KOPT-K1 (cell line): Measurements from ENCODE around the gene PPARD.

ENCODE experiments used
- H3K27ac ChIP-seq: fragments of 200-600 bp; sonication (generic); 2 replicates; pipeline ENCODE4 v1.5.1; 2016; ENCODE audit warnings: antibody characterized with exemption, mild to moderate bottlenecking, low read depth, low read length; ENCODE audit not compliant: poor library complexity, severe bottlenecking
- H3K36me3 ChIP-seq: fragments of 200-600 bp; sonication (generic); 2 replicates; pipeline ENCODE4 v1.5.1; 2017; ENCODE audit warnings: antibody characterized with exemption, mild to moderate bottlenecking, low read length, moderate library complexity; ENCODE audit not compliant: insufficient read depth
- H3K9me3 ChIP-seq: fragments of 200-600 bp; sonication (generic); 2 replicates; pipeline ENCODE4 v1.5.1; 2017; ENCODE audit warnings: antibody characterized with exemption, low read length, mild to moderate bottlenecking; ENCODE audit not compliant: insufficient read depth, poor library complexity, severe bottlenecking

Gene PPARD

GRCh38 chr6:35398526-35398925, 56.2 kb downstream of the PPARD start:
- Histone ChIP-seq H3K9me3 (no peaks in the 10 kb centered on the region), H3K27ac (no peak overlapping the region), H3K36me3 (no peaks in the 10 kb centered on the region)

- H3K27ac ChIP-seq: no peak overlapping the region
- no peaks in the 10 kb centered on the region for H3K9me3 ChIP-seq
- H3K36me3 ChIP-seq: no peaks in the 10 kb centered on the region
Observed at GRCh38 chr6:35400111-35400510, 57.8 kb downstream of the PPARD start.

GRCh38 chr6:35400901-35401311, 58.5 kb downstream of the PPARD start:
- H3K9me3 ChIP-seq: no peaks in the 10 kb centered on the region
- H3K36me3 ChIP-seq: no peaks in the 10 kb centered on the region
- no peak overlapping the region for H3K27ac ChIP-seq

- Histone ChIP-seq H3K27ac (no peak overlapping the region), H3K36me3 (no peaks in the 10 kb centered on the region), H3K9me3 (no peaks in the 10 kb centered on the region)
Observed at GRCh38 chr6:35401514-35401913, 59.2 kb downstream of the PPARD start.

- H3K27ac ChIP-seq: no peak overlapping the region
- no peaks in the 10 kb centered on the region for H3K9me3 ChIP-seq
Observed at GRCh38 chr6:35402136-35402855, 59.9 kb downstream of the PPARD start.

GRCh38 chr6:35402856-35403191, 60.5 kb downstream of the PPARD start:
- no peaks in the 10 kb centered on the region for H3K36me3 ChIP-seq
- H3K9me3 ChIP-seq: no peaks in the 10 kb centered on the region
- H3K27ac ChIP-seq: no peak overlapping the region

More at GRCh38 chr6:35402136-35402855, 59.9 kb downstream of the PPARD start:
- H3K36me3 ChIP-seq: no peaks in the 10 kb centered on the region

GRCh38 chr6:35403544-35404442, 61.4 kb downstream of the PPARD start:
- H3K27ac ChIP-seq: no peak overlapping the region
- no peaks in the 10 kb centered on the region for H3K36me3 ChIP-seq
- H3K9me3 ChIP-seq: no peaks in the 10 kb centered on the region

- no peaks in the 10 kb centered on the region for H3K9me3 ChIP-seq
- no peaks in the 10 kb centered on the region for H3K36me3 ChIP-seq
- no peak overlapping the region for H3K27ac ChIP-seq
Observed at GRCh38 chr6:35406711-35407485, 64.5 kb downstream of the PPARD start.

- H3K36me3 ChIP-seq: peaks cover 10% of the 10 kb centered on the region; the same call in 1 of the 2 replicates
- H3K27ac ChIP-seq: no peak overlapping the region
- no peaks in the 10 kb centered on the region for H3K9me3 ChIP-seq
Observed at GRCh38 chr6:35409245-35409644, 66.9 kb downstream of the PPARD start.

- no peak overlapping the region for H3K27ac ChIP-seq
- no peaks in the 10 kb centered on the region for H3K9me3 ChIP-seq
- peaks cover 10% of the 10 kb centered on the region; the same call in 1 of the 2 replicates for H3K36me3 ChIP-seq
Observed at GRCh38 chr6:35410131-35410530, 67.8 kb downstream of the PPARD start.

GRCh38 chr6:35411066-35411465, 68.7 kb downstream of the PPARD start:
- Histone ChIP-seq H3K36me3 (peaks cover 10% of the 10 kb centered on the region; the same call in 1 of the 2 replicates), H3K27ac (peak overlapping the region; percentile 9)

GRCh38 chr6:35412102-35412501, 69.7 kb downstream of the PPARD start:
- Histone ChIP-seq H3K9me3 (no peaks in the 10 kb centered on the region), H3K36me3 (peaks cover 10% of the 10 kb centered on the region; the same call in 1 of the 2 replicates), H3K27ac (no peak overlapping the region)

More at GRCh38 chr6:35411066-35411465, 68.7 kb downstream of the PPARD start:
- no peaks in the 10 kb centered on the region for H3K9me3 ChIP-seq

GRCh38 chr6:35413911-35414310, 71.6 kb downstream of the PPARD start:
- H3K9me3 ChIP-seq: no peaks in the 10 kb centered on the region
- H3K27ac ChIP-seq: no peak overlapping the region
- peaks cover 10% of the 10 kb centered on the region; the same call in 1 of the 2 replicates for H3K36me3 ChIP-seq

- no peaks in the 10 kb centered on the region for H3K9me3 ChIP-seq
- H3K36me3 ChIP-seq: peaks cover 10% of the 10 kb centered on the region; the same call in 1 of the 2 replicates
- no peak overlapping the region for H3K27ac ChIP-seq
Observed at GRCh38 chr6:35415065-35415891, 72.9 kb downstream of the PPARD start.
